Measurements from ENCODE around the gene NTPCR. TPM values are rescaled to one million over a fixed set of nuclear protein-coding genes. Genes with fewer than 3 reads are reported as not detected.

The NTPCR gene
- total RNA-seq, 1 experiment from 2014 or later = 49.1 TPM

DNA sequence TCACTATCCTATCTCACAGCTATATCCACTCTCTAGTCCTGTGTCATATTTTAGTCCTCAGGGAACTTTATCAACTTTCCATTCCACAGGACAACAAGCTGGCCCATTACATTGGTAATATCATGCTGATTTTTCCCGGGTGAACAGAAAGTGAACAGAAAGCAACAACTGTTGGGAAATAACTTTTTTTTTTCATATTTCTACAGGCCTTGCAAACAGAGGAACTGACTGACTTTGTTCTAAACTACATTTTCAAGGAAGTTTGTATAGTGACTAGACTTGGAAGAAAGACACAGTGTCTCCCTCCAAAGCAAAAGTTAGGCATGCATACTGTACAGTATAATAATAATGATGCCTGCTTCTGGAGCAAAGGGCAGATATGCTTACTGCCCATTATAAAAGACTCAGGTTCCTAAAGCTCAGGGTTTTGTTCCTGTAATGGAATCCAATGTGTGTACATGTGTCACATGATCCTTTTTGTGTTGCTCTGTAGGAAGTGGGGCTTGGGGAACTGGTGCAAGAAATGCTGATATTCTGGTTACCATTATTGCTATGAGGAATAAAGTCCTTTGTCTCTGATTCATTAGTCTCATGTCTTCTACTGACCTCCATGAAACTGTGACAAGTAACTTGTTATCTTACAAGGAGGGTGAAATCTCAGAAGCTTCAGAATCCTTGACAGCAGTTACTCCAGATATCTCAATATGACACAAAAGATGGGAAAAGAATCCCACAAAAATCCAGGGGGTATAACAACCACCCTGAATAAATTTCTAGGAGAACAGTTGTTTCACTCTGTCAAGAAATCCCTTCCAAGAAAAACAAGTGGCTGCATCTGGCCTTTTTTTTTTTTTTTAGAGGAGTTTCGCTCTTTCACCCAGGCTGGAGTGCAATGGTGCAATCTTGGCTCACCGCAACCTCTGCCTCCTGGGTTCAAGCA lies 17.7 kb upstream of the NTPCR start:
- no peaks in the 10 kb centered on the region for H3K27me3 ChIP-seq (replicated peaks; ENCODE audit: control insufficient read depth, insufficient read depth, low read length)
- no peaks in the 10 kb centered on the region for H3K9me3 ChIP-seq
- no peaks in the 10 kb centered on the region for H3K36me3 ChIP-seq (ENCODE audit: control insufficient read depth, insufficient read depth, low read length)
- TF ChIP-seq, protein P1, sequence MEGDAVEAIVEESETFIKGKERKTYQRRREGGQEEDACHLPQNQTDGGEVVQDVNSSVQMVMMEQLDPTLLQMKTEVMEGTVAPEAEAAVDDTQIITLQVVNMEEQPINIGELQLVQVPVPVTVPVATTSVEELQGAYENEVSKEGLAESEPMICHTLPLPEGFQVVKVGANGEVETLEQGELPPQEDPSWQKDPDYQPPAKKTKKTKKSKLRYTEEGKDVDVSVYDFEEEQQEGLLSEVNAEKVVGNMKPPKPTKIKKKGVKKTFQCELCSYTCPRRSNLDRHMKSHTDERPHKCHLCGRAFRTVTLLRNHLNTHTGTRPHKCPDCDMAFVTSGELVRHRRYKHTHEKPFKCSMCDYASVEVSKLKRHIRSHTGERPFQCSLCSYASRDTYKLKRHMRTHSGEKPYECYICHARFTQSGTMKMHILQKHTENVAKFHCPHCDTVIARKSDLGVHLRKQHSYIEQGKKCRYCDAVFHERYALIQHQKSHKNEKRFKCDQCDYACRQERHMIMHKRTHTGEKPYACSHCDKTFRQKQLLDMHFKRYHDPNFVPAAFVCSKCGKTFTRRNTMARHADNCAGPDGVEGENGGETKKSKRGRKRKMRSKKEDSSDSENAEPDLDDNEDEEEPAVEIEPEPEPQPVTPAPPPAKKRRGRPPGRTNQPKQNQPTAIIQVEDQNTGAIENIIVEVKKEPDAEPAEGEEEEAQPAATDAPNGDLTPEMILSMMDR (IDR thresholded peaks at IDR 0.05; ENCODE audit: insufficient read depth in 1 of 2, low read depth in 1 of 2, low read length in 1 of 2, severe bottlenecking in 1 of 2, unreplicated experiment in 1 of 2) = no peak
- H3K36me3 Mint-ChIP-seq (ENCODE audit: insufficient read depth, unreplicated experiment) = no peaks in the 10 kb centered on the region
- H3K4me1 ChIP-seq = 0 out of 2 replicates have a peak, but pooled peaks cover 3% of the 10 kb centered on the region
- no peak overlapping the region for H3K27ac Mint-ChIP-seq (ENCODE audit: unreplicated experiment)
- intact Hi-C loops (cut with micrococcal nuclease; ENCODE audit: unreplicated experiment) = no loop called here
- no peak overlapping the region for H3K4me3 Mint-ChIP-seq (ENCODE audit: unreplicated experiment)
- peaks cover 1% of the 10 kb centered on the region for H3K9me3 Mint-ChIP-seq (ENCODE audit: unreplicated experiment)
- H3K4me3 ChIP-seq (ENCODE audit: low read depth, low read length) = no peak overlapping the region
- no TSS peak for BruUV-seq (replicated peaks)
- ChIA-PET POLR2A (no interaction called here), CTCF (no interaction called here)
- H3K27me3 Mint-ChIP-seq (ENCODE audit: insufficient read depth, unreplicated experiment) = no peaks in the 10 kb centered on the region
- DNase-seq = no peak
- peaks cover 2% of the 10 kb centered on the region for H3K4me1 Mint-ChIP-seq (ENCODE audit: low read depth, unreplicated experiment)

DNA sequence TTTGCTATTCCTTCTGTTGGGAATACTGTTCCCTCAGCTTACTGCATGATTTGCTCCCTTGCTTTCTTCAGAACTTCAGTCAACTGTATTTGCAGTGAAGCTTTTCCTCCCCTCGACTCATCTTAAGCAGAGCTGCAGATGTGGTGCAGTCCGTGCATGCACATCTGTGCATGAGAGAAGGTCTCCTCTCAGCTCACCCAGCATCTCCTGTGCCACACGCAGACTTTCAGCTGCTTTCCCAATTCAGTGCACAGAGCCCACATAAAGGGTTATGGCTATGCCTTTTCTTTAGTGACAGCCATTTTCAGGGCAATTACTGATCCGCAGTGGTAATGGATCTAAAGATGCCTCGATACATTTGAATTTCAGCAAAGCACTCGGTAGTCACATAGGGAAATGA lies 13.5 kb upstream of the NTPCR start:
- Histone ChIP-seq H3K4me3 (ENCODE audit: low read depth, low read length) (no peak overlapping the region), H3K27me3 (replicated peaks; ENCODE audit: control insufficient read depth, insufficient read depth, low read length) (no peaks in the 10 kb centered on the region), H3K9me3 (no peaks in the 10 kb centered on the region), H3K36me3 (ENCODE audit: control insufficient read depth, insufficient read depth, low read length) (no peaks in the 10 kb centered on the region), H3K4me1 (no peaks in the 10 kb centered on the region)
- Mint-ChIP-seq H3K9me3 (ENCODE audit: unreplicated experiment) (no peaks in the 10 kb centered on the region), H3K27ac (ENCODE audit: unreplicated experiment) (no peak overlapping the region), H3K27me3 (ENCODE audit: insufficient read depth, unreplicated experiment) (no peaks in the 10 kb centered on the region), H3K36me3 (ENCODE audit: insufficient read depth, unreplicated experiment) (no peaks in the 10 kb centered on the region), H3K4me3 (ENCODE audit: unreplicated experiment) (no peak overlapping the region), H3K4me1 (ENCODE audit: low read depth, unreplicated experiment) (peaks cover 8% of the 10 kb centered on the region)
- intact Hi-C loops (cut with micrococcal nuclease; ENCODE audit: unreplicated experiment) = no loop called here
- TF ChIP-seq, protein P1 (IDR thresholded peaks at IDR 0.05; ENCODE audit: insufficient read depth in 1 of 2, low read depth in 1 of 2, low read length in 1 of 2, severe bottlenecking in 1 of 2, unreplicated experiment in 1 of 2) = no peak
- DNase-seq = no peak
- BruUV-seq (replicated peaks) = no TSS peak
- ChIA-PET CTCF (no interaction called here), POLR2A (no interaction called here)

GRCh38 chr1:232937741-232938375 lies 12.6 kb upstream of the NTPCR start:
- ChIA-PET POLR2A (no interaction called here), CTCF (no interaction called here)
- Histone ChIP-seq H3K27me3 (replicated peaks; ENCODE audit: control insufficient read depth, insufficient read depth, low read length) (no peaks in the 10 kb centered on the region), H3K4me1 (no peaks in the 10 kb centered on the region), H3K4me3 (ENCODE audit: low read depth, low read length) (no peak overlapping the region), H3K36me3 (ENCODE audit: control insufficient read depth, insufficient read depth, low read length) (no peaks in the 10 kb centered on the region), H3K9me3 (no peaks in the 10 kb centered on the region)
- TF ChIP-seq, protein P1 (IDR thresholded peaks at IDR 0.05; ENCODE audit: insufficient read depth in 1 of 2, low read depth in 1 of 2, low read length in 1 of 2, severe bottlenecking in 1 of 2, unreplicated experiment in 1 of 2) = no peak
- Mint-ChIP-seq H3K27ac (ENCODE audit: unreplicated experiment) (no peak overlapping the region), H3K27me3 (ENCODE audit: insufficient read depth, unreplicated experiment) (no peaks in the 10 kb centered on the region), H3K4me3 (ENCODE audit: unreplicated experiment) (no peak overlapping the region), H3K9me3 (ENCODE audit: unreplicated experiment) (no peaks in the 10 kb centered on the region), H3K4me1 (ENCODE audit: low read depth, unreplicated experiment) (peaks cover 8% of the 10 kb centered on the region), H3K36me3 (ENCODE audit: insufficient read depth, unreplicated experiment) (no peaks in the 10 kb centered on the region)
- no peak for DNase-seq
- no TSS peak for BruUV-seq (replicated peaks)
- intact Hi-C loops (cut with micrococcal nuclease; ENCODE audit: unreplicated experiment) = no loop called here
